GM12873 (cell line): ENCODE measurements around the gene PHLPP2.

Experiments used
- CTCF ChIP-seq: IDR thresholded peaks from 2 replicates; pipeline ENCODE4 v1.5.1; 2012; ENCODE audit warnings: low read depth, mild to moderate bottlenecking, moderate library complexity, low read length, control low read depth; ENCODE audit not compliant: insufficient read depth; ENCODE audit errors: missing control alignments

PHLPP2 gene

GRCh38 chr16:71618429-71618828, 106.1 kb downstream of the PHLPP2 start:
- TF ChIP-seq CTCF: no peak

- TF ChIP-seq CTCF: peak; percentile 99
Measured at GRCh38 chr16:71610936-71611871, 113.3 kb downstream of the PHLPP2 start.

GRCh38 chr16:71610447-71610846, 114.1 kb downstream of the PHLPP2 start:
- no peak for TF ChIP-seq CTCF

- no peak for TF ChIP-seq CTCF
Measured at GRCh38 chr16:71609066-71609465, 115.4 kb downstream of the PHLPP2 start.

GRCh38 chr16:71600822-71601221, 123.7 kb downstream of the PHLPP2 start:
- TF ChIP-seq CTCF: no peak
